HG03432 (cell line): Measurements from ENCODE around the gene MPPED2.

Experiments used
- ATAC-seq: cut with Tn5 transposase; IDR thresholded peaks from one replicate; pipeline ENCODE4 v1.9.1; 2021; ENCODE audit warnings: mild to moderate bottlenecking, moderate library complexity; ENCODE audit not compliant: unreplicated experiment

MPPED2 gene

GRCh38 chr11:30365793-30366517, 220.2 kb downstream of the MPPED2 start:
- ATAC-seq = no peak

- ATAC-seq = no peak
Observed at GRCh38 chr11:30364837-30365482, 221.2 kb downstream of the MPPED2 start.

- no peak for ATAC-seq
Observed at GRCh38 chr11:30364139-30364836, 221.9 kb downstream of the MPPED2 start.

- no peak for ATAC-seq
Observed at GRCh38 chr11:30360741-30361140, 225.4 kb downstream of the MPPED2 start.
